SU-DHL-6 (cell line): ENCODE data around the gene TMC6.

Source experiments
- H2AFZ ChIP-seq: fragments of 200-600 bp; sonication (generic); 2 replicates; pipeline ENCODE4 v1.6.1; 2014; ENCODE audit warnings: low read depth, mild to moderate bottlenecking, moderate library complexity, mixed read lengths, antibody characterized with exemption, low read length; ENCODE audit not compliant: severe bottlenecking
- H3F3A ChIP-seq: fragments of 200-600 bp; shearing (Covaris generic); 2 replicates; pipeline ENCODE4 v1.6.0; 2016; ENCODE audit warnings: antibody characterized with exemption, mild to moderate bottlenecking; ENCODE audit not compliant: insufficient read depth
- H3K27ac ChIP-seq: fragments of 200-600 bp; sonication (generic); 2 replicates; pipeline ENCODE4 v1.5.1; 2016; ENCODE audit warnings: low read depth, mild to moderate bottlenecking, low read length, moderate library complexity, mixed read lengths
- H3K27me3 ChIP-seq: fragments of 200-600 bp; sonication (generic), shearing (Covaris generic); 2 replicates; pipeline ENCODE4 v1.6.0; 2014; ENCODE audit warnings: mild to moderate bottlenecking, low read length
- H3K36me3 ChIP-seq: fragments of 200-600 bp; sonication (generic); 2 replicates; pipeline ENCODE4 v1.6.1; 2014; ENCODE audit warnings: mild to moderate bottlenecking, low read length, mixed read lengths
- H3K4me2 ChIP-seq: fragments of 300-600, 200-600 bp; shearing (Covaris generic), sonication (generic); 2 replicates; pipeline ENCODE4 v1.6.0; 2014; ENCODE audit warnings: low read length, low read depth, mild to moderate bottlenecking; ENCODE audit not compliant: poor library complexity, severe bottlenecking
- H3K4me3 ChIP-seq: fragments of 200-600 bp; sonication (generic); 2 replicates; pipeline ENCODE4 v1.5.1; 2014; ENCODE audit warnings: antibody characterized with exemption, low read length, mild to moderate bottlenecking, mixed read lengths; ENCODE audit not compliant: insufficient read depth, poor library complexity, severe bottlenecking
- H3K79me2 ChIP-seq: fragments of 200-600 bp; sonication (generic); 2 replicates; pipeline ENCODE4 v1.6.1; 2014; ENCODE audit warnings: mild to moderate bottlenecking, low read length, moderate library complexity; ENCODE audit not compliant: insufficient read depth
- H3K9ac ChIP-seq: fragments of 200-600 bp; sonication (generic); 2 replicates; pipeline ENCODE4 v1.7.0; 2014; ENCODE audit warnings: mild to moderate bottlenecking, low read length
- H3K9me2 ChIP-seq: fragments of 200-600 bp; sonication (generic); replicated peaks from 2 replicates; pipeline ENCODE4 v1.6.1; 2014; ENCODE audit warnings: low read length; ENCODE audit not compliant: insufficient read depth
- H3K9me3 ChIP-seq: fragments of 200-600 bp; sonication (generic); 2 replicates; pipeline ENCODE4 v1.6.1; 2014; ENCODE audit warnings: low read length, mixed read lengths; ENCODE audit not compliant: insufficient read depth
- H4K20me1 ChIP-seq: fragments of 200-600 bp; sonication (generic); 2 replicates; pipeline ENCODE4 v1.6.1; 2014; ENCODE audit warnings: low read depth, mild to moderate bottlenecking, antibody characterized with exemption, low read length, moderate library complexity, mixed read lengths
- CTCF ChIP-seq: fragments of 200-600 bp; sonication (generic); IDR thresholded peaks from one replicate; pipeline ENCODE4 v1.5.1; 2017; ENCODE audit warnings: antibody characterized with exemption, mild to moderate bottlenecking, low read length, moderate library complexity; ENCODE audit not compliant: insufficient read depth, poor library complexity, severe bottlenecking
- EZH2phosphoT487 ChIP-seq: fragments of 200-600 bp; sonication (generic), shearing (Covaris generic); conservative IDR thresholded peaks from 2 replicates; pipeline ENCODE4 v1.6.1; 2018; ENCODE audit warnings: mild to moderate bottlenecking, antibody characterized with exemption, low read length, moderate library complexity, mixed read lengths

The TMC6 gene

GRCh38 chr17:78120537-78120936 is 8.0 kb downstream of the TMC6 start:
- Histone ChIP-seq H3K9ac (no peak overlapping the region), H3K4me2 (no peak overlapping the region), H3K27ac (no peak overlapping the region), H2AFZ (no peak overlapping the region), H3F3A (no peaks in the 10 kb centered on the region), H3K27me3 (no peaks in the 10 kb centered on the region), H3K4me3 (no peak overlapping the region), H3K36me3 (peaks cover 5% of the 10 kb centered on the region), H3K79me2 (peaks cover 9% of the 10 kb centered on the region), H4K20me1 (no peaks in the 10 kb centered on the region; the same call in 1 of the 2 replicates), H3K9me2 (no peaks in the 10 kb centered on the region), H3K9me3 (no peaks in the 10 kb centered on the region)
- TF ChIP-seq EZH2phosphoT487 (no peak), CTCF (no peak)

- TF ChIP-seq CTCF: no peak
- no peak for TF ChIP-seq EZH2phosphoT487
Observed at GRCh38 chr17:78118801-78119241, 9.7 kb downstream of the TMC6 start.

GRCh38 chr17:78117027-78117981 is 11.3 kb downstream of the TMC6 start:
- H3K27me3 ChIP-seq: no peaks in the 10 kb centered on the region
- TF ChIP-seq CTCF: peak; percentile 23
- TF ChIP-seq EZH2phosphoT487: no peak
- H4K20me1 ChIP-seq: no peaks in the 10 kb centered on the region; the same call in 1 of the 2 replicates
- H3K4me2 ChIP-seq: no peak overlapping the region
- no peak overlapping the region for H3K27ac ChIP-seq
- H3K79me2 ChIP-seq: peaks cover 5% of the 10 kb centered on the region; the same call in 1 of the 2 replicates
- H3K9me2 ChIP-seq: no peaks in the 10 kb centered on the region
- H3K9me3 ChIP-seq: no peaks in the 10 kb centered on the region
- no peak overlapping the region for H3K4me3 ChIP-seq
- H3F3A ChIP-seq: no peaks in the 10 kb centered on the region
- no peaks in the 10 kb centered on the region for H3K36me3 ChIP-seq
- H2AFZ ChIP-seq: no peak overlapping the region
- no peak overlapping the region for H3K9ac ChIP-seq

More at GRCh38 chr17:78118801-78119241, 9.7 kb downstream of the TMC6 start:
- Histone ChIP-seq H3K79me2 (peaks cover 5% of the 10 kb centered on the region; the same call in 1 of the 2 replicates), H3K4me3 (no peak overlapping the region), H3K9me3 (no peaks in the 10 kb centered on the region), H3K9me2 (no peaks in the 10 kb centered on the region), H2AFZ (no peak overlapping the region), H3K36me3 (peaks cover 5% of the 10 kb centered on the region), H3K27me3 (no peaks in the 10 kb centered on the region), H3K27ac (no peak overlapping the region), H3K9ac (no peak overlapping the region), H4K20me1 (no peaks in the 10 kb centered on the region; the same call in 1 of the 2 replicates), H3F3A (no peaks in the 10 kb centered on the region), H3K4me2 (no peak overlapping the region)
